HG03558 (cell line): ENCODE data around the gene PRH1.

Experiments
- ATAC-seq: cut with Tn5 transposase; IDR thresholded peaks from one replicate; pipeline ENCODE4 v1.9.1; 2021; ENCODE audit warnings: moderate number of reproducible peaks; ENCODE audit not compliant: unreplicated experiment; ENCODE audit errors: extremely low read depth

PRH1 gene

GRCh38 chr12:10847744-10848143 is 36.3 kb downstream of the PRH1 start:
- ATAC-seq: no peak

- ATAC-seq: no peak
These were observed 41.2 kb downstream of the PRH1 start for GRCh38 chr12:10842862-10843261.

GRCh38 chr12:10838461-10838860 is 45.6 kb downstream of the PRH1 start:
- no peak for ATAC-seq
